ENCODE results near the gene FHIP1A.

GRCh38 chr4:151395873-151396272, 13.1 kb upstream of the FHIP1A start:
- TF ChIP-seq EP300 (IDR thresholded peaks at IDR 0.05) (no peak), CTCF (IDR thresholded peaks at IDR 0.05) (no peak)
